Measurements from ENCODE around the gene CAST.
"Not testable (repeated sequence)": the region's sequence is repeated elsewhere in the genome, so short reads cannot be mapped to it uniquely, and the experiment has no call there.

The CAST gene

GRCh38 chr5:96788112-96788749, 126.1 kb downstream of the CAST start:
- DNase-seq: no peak

DNA sequence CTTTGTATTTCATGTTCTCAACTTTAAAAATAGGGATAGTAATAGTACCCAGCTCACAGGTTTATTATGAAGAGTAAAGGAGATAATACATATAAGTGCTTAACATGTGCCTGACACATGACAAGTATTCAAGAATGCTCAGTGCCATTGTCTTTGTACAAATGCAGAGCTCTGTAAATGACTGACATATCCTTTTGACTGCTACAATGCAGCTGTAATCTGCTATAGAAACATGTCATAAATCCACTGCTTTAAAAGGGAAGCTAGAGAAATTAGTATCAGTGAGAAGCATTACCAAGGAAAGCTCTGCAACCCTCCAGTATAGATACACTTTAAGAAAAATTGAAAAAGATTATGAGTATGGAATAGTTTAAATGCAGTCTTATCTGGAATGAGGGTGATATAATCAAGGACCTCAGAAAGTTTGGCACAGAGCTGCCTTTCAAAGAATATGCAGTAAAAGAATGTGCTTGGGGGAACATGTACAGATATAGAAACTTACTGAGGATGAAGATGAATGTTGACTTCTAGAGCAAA, 127.7 kb downstream of the CAST start:
- no peak for DNase-seq

DNA sequence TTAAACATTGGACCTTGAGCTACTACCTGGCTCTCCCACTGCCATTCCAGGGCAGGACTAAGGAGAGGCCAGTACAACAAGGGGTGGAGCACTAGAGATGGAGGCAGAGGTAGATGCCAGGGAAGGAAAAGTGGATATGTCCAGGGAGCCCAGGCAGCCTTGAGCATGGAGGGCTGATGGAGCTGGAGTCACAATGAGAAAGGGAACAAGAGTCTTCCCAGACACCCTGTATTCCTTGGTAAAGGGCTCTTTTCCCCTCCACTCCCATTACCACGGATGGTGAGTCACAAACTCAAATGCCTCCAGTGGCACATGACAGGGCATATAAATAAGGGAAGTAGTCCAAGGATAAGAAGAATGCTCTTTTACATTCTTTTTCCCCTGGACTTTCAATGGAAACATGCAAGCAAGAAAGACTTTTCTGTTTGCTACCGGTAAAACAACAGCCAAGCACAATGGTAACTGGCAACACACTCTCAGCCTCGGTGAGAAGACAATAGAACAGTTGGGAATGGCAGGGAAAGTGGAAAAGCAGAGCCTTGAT, 128.9 kb downstream of the CAST start:
- DNase-seq: no peak

DNA sequence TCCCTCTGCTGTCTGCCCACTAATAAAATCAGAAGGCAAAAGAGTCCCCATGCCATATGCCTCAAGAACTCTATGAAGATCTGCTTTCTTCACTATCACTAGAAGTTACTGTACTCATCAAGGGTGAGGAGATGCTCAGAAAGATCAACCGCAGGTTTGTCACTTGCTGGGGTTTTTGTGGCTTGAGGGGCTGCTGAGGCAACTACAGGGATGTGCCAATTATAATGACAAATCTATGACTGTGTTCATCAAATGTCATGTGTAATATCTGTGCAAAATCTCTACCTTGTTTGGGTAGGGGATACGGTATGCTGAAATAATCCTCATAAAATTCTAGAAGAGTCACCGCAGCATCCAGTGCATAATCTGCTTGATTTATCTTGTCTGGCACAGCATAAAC, 132.6 kb downstream of the CAST start:
- peak; percentile 74 for DNase-seq

DNA sequence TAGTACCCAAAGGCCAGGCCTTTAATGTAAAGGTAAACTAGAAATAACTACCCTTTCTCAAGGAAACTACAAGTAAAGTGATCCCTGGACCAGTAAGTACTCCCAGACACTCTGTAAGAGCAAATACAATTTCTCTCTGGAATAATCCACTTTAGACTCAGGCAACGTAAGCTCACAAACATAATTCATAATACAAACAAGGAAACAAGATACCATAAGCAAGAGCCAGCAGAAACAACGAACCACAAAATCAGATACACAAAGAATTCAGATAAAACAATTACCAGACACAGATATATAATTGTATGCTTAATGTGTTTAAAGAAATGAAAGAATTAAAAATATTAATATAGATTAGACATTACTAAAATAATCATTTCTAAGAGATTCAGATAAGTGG, 133.4 kb downstream of the CAST start:
- no peak for DNase-seq

GRCh38 chr5:96796434-96796833, 134.3 kb downstream of the CAST start:
- DNase-seq: no peak

- not testable (repeated sequence) for DNase-seq
Measured at GRCh38 chr5:96801718-96802117, 139.5 kb downstream of the CAST start.

GRCh38 chr5:96807075-96807654, 145.0 kb downstream of the CAST start:
- DNase-seq: no peak

- no peak for DNase-seq
Measured at GRCh38 chr5:96808541-96808828, 146.3 kb downstream of the CAST start.

DNA sequence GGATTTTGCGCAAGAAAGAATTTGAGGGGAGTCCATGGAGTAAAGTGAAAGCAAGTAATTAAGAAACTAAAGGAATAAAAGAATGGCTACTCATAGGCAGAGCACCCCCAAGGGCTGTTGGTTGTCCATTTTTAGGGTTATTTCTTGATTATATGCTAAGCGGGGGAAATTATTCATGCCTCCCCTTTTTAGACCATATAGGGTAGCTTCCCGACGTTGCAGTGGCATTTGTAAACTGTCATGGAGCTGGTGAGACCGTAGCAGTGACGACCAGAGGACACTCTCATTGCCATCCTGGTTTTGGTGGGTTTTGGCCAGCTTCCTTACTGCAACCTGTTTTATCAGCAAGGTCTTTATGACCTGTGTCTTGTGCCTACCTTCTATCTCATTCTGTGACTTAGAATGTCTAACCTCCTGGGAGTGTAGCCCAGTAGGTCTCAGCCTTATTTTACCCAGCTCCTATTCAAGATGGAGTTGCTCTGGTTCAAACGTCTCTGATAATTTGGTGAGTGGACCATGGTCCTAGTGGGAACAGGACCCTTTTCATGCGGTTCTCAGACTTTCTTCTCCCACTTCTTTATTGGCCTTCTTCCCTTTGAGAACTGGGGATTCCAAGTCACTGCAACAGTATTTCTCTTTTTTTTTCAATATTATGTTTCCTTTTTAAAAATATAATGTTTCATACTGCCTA, 146.8 kb downstream of the CAST start:
- DNase-seq: no peak

DNA sequence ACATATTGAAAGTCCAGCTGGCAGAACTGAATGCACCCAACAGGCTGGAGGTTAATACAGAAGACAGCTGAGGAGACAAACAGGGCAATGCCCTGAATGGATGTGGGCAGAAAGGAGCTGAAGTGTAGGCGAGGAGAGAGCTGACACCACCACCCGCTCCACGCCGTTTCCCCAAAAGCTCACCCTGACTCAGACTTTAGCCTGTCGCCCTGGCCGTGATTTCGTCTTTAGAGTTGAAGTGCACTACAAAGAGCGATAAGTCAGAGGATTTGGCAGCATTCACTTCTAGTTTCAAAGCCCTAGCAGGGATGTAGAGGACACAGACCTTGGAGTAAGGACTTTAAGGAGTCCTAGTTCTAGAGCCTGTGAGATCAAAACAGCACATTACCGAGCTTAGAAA, 147.7 kb downstream of the CAST start:
- no peak for DNase-seq

- DNase-seq: no peak
Measured at GRCh38 chr5:96812851-96813250, 150.7 kb downstream of the CAST start.

GRCh38 chr5:96814041-96814440, 151.9 kb downstream of the CAST start:
- DNase-seq: no peak

- peak; percentile 73 for DNase-seq
Measured at GRCh38 chr5:96816411-96816939, 154.3 kb downstream of the CAST start.

- DNase-seq: no peak
Measured at GRCh38 chr5:96816991-96817390, 154.8 kb downstream of the CAST start.

DNA sequence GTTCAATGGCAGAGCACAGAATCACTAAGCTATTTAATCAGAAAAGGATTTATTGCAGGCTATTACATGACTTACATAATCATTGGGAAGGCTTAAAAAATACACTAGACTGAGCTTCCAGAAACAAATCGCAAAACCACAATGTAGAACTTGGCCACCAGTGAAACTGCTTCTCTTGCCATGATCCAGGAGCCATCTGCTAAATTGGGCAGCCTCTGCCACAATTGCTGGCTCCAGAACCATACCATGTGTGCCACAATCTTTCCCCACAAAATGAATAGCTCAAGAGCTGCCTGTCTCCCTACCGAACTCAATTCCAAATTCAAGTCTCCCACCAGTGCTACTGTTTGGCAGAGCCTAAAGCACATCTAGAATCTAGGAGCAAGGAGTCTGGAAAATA, 155.3 kb downstream of the CAST start:
- no peak for DNase-seq

- no peak for DNase-seq
Measured at GRCh38 chr5:96818125-96818788, 156.1 kb downstream of the CAST start.

- no peak for DNase-seq
Measured at GRCh38 chr5:96819806-96820205, 157.6 kb downstream of the CAST start.

GRCh38 chr5:96821260-96821916, 159.2 kb downstream of the CAST start:
- no peak for DNase-seq

DNA sequence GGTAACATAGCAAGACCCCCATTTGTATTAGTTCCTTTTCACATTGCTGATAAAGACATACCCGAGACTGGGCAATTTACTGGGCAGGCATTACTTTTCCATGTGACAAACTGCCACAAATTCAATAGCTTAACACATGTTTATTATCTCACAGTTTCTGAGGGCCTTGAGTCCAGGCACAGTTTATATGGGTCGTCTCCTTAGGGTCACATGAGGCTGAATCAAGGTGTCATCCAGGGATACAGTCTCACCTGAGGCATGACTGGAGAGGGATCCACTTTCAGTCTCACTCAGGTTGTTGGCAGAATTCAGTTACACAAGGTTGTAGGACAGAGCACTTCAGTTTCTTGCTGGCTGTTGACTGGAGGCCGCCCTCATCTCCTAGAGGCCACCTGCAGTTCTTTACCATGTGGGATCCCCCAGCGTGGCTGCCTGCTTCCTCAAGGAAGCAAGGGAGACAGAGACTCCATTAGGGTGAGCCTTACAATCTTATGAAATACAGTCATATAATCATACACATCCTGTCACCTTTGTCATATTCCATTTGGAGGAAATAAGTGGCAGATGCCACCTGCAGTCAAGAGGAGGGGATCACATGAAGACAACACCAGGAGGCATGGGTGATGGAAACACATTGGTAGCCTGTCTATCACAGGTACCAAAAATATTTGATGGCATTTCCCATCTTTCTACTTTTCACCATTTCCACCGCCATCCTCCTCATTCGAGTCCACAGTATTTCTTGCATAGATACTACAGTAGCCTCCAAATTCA, 160.7 kb downstream of the CAST start:
- peak; percentile 22 for DNase-seq

GRCh38 chr5:96823900-96824380, 161.8 kb downstream of the CAST start:
- DNase-seq: peak; percentile 65

Data from CD4-positive, alpha-beta T cell treated with Interleukin-4 for 4 hours (primary cell).